ENCODE results near the gene G0S2. TPM values are rescaled to one million over a fixed set of nuclear protein-coding genes. Genes with fewer than 3 reads are reported as not detected.

Gene G0S2
- total and polyA plus RNA-seq, 2 donors: 17.0 to 94.9 TPM

Other genes starting within 250 kb of the G0S2 start
- 0.95 TPM for gene CAMK1G, start 91.7 kb upstream of the G0S2 start, total RNA-seq
- gene CAMK1G, start 91.7 kb upstream of the G0S2 start, polyA plus RNA-seq: 0.11 TPM
- 15.3 TPM for gene LAMB3, start 23.0 kb upstream of the G0S2 start, total RNA-seq
- gene LAMB3, start 23.0 kb upstream of the G0S2 start, polyA plus RNA-seq: 13.3 TPM
- gene HSD11B1, start 29.4 kb downstream of the G0S2 start, total RNA-seq: 1.2 TPM
- 12.5 TPM for gene HSD11B1, start 29.4 kb downstream of the G0S2 start, polyA plus RNA-seq
- 1.4 TPM for gene TRAF3IP3, start 80.6 kb downstream of the G0S2 start, total RNA-seq
- 2.3 TPM for gene TRAF3IP3, start 80.6 kb downstream of the G0S2 start, polyA plus RNA-seq
- 3.2 TPM for gene C1orf74, start 109.1 kb downstream of the G0S2 start, total RNA-seq
- 1.4 TPM for gene C1orf74, start 109.1 kb downstream of the G0S2 start, polyA plus RNA-seq
- gene IRF6, start 130.7 kb downstream of the G0S2 start, total RNA-seq: 25.0 TPM
- 9.3 TPM for gene IRF6, start 130.7 kb downstream of the G0S2 start, polyA plus RNA-seq
- gene UTP25, start 152.6 kb downstream of the G0S2 start, total RNA-seq: 10.5 TPM
- 4.3 TPM for gene UTP25, start 152.6 kb downstream of the G0S2 start, polyA plus RNA-seq

Data from urinary bladder (tissue), 2 donors.